ENCODE data around the gene C5. TPM values are rescaled to one million over a fixed set of nuclear protein-coding genes. Genes with fewer than 3 reads are reported as not detected.
A peak's percentile ranks its signal among the peaks of the same experiment; 100 is the strongest.

C5 gene
- total RNA-seq, 1 experiment from 2014 or later: 0.57 TPM

DNA sequence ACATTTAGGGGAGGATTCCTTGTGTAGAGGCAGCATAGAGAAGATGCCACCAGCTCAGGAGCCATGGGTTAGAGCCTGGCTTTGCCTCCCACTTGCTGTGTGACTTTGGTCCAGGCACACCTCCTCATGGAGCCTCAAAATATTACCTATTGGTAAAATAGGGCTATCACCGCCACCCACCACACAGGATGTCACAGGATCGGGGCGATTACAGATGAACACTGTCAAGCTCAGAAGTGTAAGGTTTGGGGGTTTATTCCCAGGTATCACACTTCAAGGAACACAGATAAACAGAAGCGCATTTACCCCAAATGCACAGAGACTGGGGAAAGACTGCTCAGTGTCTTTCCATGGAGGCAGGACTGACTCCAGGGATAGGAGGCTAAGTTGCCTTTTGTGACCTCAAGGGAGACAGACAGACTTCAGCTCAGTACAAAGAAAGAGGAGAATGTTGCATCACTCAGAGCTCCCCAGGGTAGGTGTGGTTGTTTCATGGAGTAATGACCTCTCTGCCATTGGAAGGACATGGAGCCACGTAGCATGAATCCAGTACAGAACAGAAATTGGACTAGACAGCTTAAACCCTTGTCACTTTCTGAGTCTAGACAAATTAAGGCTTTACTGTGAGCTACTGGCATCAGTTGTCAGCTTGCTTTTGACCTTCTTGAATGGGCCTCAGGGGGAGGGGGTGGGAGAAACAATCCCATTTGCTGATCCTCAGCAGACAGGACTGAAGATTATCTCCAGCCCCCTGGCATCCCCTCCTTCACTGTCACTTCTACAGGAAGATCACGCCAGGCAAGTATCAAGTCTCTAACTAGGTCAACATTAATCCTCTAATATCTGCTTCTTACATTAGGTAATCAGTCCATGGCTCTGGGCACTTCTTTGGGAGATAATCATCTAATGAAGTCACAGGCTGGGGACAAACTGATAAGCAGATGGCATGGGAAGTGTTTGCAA lies 130.0 kb downstream of the C5 start:
- Mint-ChIP-seq H3K9me3 (peaks cover 11% of the 10 kb centered on the region), H3K27me3 (ENCODE audit: low read depth) (no peaks in the 10 kb centered on the region; the same call in 1 of the 2 replicates), H3K36me3 (peaks cover 5% of the 10 kb centered on the region), H3K4me1 (peaks cover 41% of the 10 kb centered on the region), H3K27ac (no peak overlapping the region; the same call in 1 of the 2 replicates), H3K4me3 (no peak overlapping the region)
- TF ChIP-seq GTF2I (CRISPR knock-in tag; conservative IDR thresholded peaks at IDR 0.05) (no peak), GABPB1 (CRISPR knock-in tag; IDR thresholded peaks at IDR 0.05) (peak; percentile 72)
- ChIA-PET CTCF (interaction anchor here (1.0 kb wide), 2 partner anchors 51 to 61 kb away, joined by 3 to 6 read pairs; no protein-coding TSS in a partner anchor), POLR2A (no interaction called here)
- ATAC-seq (no peak), DNase-seq (ENCODE audit: low spot score) (no peak)

DNA sequence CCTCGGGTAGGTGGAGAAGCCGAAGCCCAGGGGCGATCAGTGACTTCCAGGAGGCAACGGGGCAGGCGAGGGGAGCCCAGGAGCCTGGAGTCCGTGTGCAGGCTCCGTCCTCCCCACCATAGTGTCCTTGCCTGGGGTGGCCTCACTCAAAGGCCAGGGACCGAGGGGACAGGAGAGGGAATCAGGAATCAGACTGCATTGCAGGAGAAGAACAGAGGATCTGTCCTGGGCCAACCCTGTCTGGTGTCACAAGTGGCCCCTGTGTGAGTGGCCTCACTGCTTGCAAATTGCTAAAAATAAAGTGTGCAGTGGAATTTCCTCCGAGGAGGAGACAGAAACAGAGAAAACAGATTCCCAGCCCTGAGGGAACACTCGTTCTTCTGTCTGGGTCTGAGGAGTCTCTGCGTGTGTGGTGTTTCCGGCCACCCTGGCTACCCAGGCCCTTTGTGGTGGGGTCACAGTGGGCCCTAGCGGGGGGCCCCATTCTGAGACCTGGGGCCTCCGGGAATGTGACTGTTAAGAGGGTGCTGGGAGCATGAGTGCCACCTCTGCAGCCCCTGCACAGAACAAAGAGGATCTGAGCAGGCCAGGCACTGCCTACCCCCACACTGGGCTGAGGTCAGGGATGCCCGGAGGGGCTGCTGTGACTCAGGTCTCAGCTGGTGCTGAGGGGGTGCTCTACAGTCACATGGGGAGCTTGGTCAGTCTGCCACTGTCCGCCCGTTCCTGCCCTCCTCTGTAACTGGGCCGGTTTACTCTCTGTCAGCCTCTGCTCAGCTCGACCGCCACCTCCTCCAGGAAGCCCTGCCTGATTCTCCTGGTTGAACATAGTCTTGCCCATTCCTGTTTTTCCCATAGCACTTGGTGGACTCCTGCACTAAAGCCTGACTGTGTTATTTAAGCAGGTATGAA lies 130.9 kb downstream of the C5 start:
- H3K27ac Mint-ChIP-seq: peak overlapping the region; percentile 16; the same call in 1 of the 2 replicates
- CTCF ChIA-PET: interaction anchor here (1.0 kb wide), 2 partner anchors 50 to 62 kb away, joined by 3 to 6 read pairs; no protein-coding TSS in a partner anchor
- TF ChIP-seq ZNF416 (CRISPR knock-in tag; IDR thresholded peaks at IDR 0.05): no peak
- TF ChIP-seq, protein P1, sequence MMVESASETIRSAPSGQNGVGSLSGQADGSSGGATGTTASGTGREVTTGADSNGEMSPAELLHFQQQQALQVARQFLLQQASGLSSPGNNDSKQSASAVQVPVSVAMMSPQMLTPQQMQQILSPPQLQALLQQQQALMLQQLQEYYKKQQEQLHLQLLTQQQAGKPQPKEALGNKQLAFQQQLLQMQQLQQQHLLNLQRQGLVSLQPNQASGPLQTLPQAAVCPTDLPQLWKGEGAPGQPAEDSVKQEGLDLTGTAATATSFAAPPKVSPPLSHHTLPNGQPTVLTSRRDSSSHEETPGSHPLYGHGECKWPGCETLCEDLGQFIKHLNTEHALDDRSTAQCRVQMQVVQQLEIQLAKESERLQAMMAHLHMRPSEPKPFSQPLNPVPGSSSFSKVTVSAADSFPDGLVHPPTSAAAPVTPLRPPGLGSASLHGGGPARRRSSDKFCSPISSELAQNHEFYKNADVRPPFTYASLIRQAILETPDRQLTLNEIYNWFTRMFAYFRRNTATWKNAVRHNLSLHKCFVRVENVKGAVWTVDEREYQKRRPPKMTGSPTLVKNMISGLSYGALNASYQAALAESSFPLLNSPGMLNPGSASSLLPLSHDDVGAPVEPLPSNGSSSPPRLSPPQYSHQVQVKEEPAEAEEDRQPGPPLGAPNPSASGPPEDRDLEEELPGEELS (CRISPR knock-in tag; IDR thresholded peaks at IDR 0.05): no peak
- TF ChIP-seq, protein P2, sequence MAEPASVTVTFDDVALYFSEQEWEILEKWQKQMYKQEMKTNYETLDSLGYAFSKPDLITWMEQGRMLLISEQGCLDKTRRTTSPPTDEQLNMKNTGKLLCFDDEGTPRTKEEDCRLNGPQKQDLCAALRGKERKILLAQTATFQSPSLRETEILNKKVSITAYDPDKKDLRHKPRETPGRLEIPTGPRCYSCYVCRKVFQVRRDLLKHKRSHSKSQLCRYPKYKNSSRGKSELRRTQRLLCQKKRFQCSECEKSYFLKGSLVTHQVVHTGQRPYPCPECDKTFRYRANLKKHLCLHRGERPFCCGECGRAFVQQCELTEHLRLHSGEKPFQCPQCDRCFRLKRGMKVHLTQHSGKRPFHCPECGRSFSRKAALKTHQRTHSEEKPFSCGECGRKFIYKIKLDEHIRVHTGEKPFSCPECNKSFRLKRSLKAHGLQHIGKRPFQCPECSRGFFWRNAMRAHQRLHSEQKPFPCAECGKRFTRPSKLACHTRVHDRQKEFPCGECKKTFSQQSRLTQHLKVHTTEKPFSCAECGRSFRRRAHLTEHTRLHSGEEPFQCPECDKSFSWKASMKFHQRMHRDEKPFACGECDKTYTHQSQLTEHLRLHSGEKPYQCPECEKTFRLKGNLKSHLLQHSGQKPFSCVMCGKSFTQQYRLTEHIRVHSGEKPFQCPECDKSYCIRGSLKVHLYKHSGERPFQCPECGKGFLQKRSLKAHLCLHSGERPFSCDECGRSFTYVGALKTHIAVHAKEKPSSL (CRISPR knock-in tag; conservative IDR thresholded peaks at IDR 0.05): no peak
- TF ChIP-seq, protein P3, sequence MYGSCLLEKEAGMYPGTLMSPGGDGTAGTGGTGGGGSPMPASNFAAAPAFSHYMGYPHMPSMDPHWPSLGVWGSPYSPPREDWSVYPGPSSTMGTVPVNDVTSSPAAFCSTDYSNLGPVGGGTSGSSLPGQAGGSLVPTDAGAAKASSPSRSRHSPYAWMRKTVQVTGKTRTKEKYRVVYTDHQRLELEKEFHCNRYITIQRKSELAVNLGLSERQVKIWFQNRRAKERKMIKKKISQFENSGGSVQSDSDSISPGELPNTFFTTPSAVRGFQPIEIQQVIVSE (CRISPR knock-in tag; IDR thresholded peaks at IDR 0.05; ENCODE audit: borderline replicate concordance): no peak
- TF ChIP-seq, protein P4, sequence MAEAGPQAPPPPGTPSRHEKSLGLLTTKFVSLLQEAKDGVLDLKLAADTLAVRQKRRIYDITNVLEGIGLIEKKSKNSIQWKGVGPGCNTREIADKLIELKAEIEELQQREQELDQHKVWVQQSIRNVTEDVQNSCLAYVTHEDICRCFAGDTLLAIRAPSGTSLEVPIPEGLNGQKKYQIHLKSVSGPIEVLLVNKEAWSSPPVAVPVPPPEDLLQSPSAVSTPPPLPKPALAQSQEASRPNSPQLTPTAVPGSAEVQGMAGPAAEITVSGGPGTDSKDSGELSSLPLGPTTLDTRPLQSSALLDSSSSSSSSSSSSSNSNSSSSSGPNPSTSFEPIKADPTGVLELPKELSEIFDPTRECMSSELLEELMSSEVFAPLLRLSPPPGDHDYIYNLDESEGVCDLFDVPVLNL (CRISPR knock-in tag; IDR thresholded peaks at IDR 0.05; ENCODE audit: borderline replicate concordance, low read depth): no peak
- peaks cover 11% of the 10 kb centered on the region for H3K9me3 Mint-ChIP-seq
- peaks cover 5% of the 10 kb centered on the region for H3K36me3 Mint-ChIP-seq
- H3K4me1 Mint-ChIP-seq: peaks cover 33% of the 10 kb centered on the region
- DNase-seq (ENCODE audit: low spot score) (no peak), ATAC-seq (no peak)
- H3K4me3 Mint-ChIP-seq: no peak overlapping the region
- H3K27me3 Mint-ChIP-seq (ENCODE audit: low read depth): no peaks in the 10 kb centered on the region; the same call in 1 of the 2 replicates
- POLR2A ChIA-PET: no interaction called here

DNA sequence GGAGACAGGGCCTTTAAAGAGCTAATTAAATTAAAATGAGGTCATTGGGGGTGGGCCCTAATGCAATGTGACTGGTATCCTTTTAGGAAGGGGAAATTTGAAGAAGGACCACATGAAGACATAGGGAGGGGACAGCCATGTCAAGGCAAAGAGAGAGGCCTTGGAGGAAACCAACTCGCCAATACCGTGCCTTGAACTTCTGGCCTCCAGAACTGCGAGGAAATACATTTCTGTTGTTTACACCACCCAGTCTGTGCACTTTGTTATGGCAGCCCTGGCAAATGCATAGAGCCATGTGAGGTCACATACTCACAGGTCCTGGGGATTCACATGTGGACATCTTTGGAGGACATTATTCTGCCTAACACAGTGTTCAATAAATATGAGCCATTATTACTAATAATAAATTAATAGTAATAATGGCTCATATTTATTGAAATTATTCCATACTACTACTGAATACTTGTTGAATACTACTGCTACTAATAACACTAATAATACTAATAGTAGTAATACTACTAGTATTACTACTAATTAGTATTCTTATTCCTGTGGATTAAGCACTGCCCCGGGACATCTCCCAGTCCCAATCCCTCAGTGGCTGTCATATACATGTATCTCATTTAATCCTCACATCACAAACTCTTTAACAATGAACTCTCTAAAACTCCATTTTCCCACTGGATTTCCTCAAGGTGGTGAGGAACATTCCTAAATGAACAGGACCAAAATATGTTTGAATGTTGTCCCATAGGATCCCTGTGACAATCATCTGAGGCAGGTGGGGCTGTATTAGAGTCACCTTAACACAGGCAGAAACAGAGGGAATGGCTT lies 131.9 kb downstream of the C5 start:
- peaks cover 5% of the 10 kb centered on the region for H3K36me3 Mint-ChIP-seq
- H3K9me3 Mint-ChIP-seq: peaks cover 11% of the 10 kb centered on the region
- peaks cover 32% of the 10 kb centered on the region for H3K4me1 Mint-ChIP-seq
- no peak overlapping the region for H3K4me3 Mint-ChIP-seq
- ATAC-seq (no peak), DNase-seq (ENCODE audit: low spot score) (no peak)
- POLR2A ChIA-PET: no interaction called here
- no peak overlapping the region for H3K27ac Mint-ChIP-seq
- CTCF ChIA-PET: no interaction called here
- TF ChIP-seq, protein P5, sequence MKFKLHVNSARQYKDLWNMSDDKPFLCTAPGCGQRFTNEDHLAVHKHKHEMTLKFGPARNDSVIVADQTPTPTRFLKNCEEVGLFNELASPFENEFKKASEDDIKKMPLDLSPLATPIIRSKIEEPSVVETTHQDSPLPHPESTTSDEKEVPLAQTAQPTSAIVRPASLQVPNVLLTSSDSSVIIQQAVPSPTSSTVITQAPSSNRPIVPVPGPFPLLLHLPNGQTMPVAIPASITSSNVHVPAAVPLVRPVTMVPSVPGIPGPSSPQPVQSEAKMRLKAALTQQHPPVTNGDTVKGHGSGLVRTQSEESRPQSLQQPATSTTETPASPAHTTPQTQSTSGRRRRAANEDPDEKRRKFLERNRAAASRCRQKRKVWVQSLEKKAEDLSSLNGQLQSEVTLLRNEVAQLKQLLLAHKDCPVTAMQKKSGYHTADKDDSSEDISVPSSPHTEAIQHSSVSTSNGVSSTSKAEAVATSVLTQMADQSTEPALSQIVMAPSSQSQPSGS (CRISPR knock-in tag; IDR thresholded peaks at IDR 0.05; ENCODE audit: borderline replicate concordance, low read depth): no peak
- H3K27me3 Mint-ChIP-seq (ENCODE audit: low read depth): no peaks in the 10 kb centered on the region; the same call in 1 of the 2 replicates

Measured in WTC11 (cell line).